HL-60 (cell line): ENCODE data around the gene RUBCN.

Experiments used
- DNase-seq, 2 experiments: peaks; one replicate each; pipeline ENCODE4 v3.0.0-alpha.2; 2010 to 2020; ENCODE audit warnings: low read depth in 1 of 2, low spot score in 1 of 2
- H3K27ac ChIP-seq: fragments of 250-450 bp; sonication (Bioruptor Pico); replicated peaks from 2 replicates; pipeline ENCODE4 v1.5.1; 2020; ENCODE audit warnings: mild to moderate bottlenecking, moderate library complexity
- H3K27me3 ChIP-seq: fragments of 250-450 bp; sonication (Bioruptor Pico); 2 replicates; pipeline ENCODE4 v1.5.1; 2021; ENCODE audit warnings: mild to moderate bottlenecking, moderate library complexity; ENCODE audit not compliant: insufficient read depth, poor library complexity, severe bottlenecking
- H3K4me3 ChIP-seq: replicated peaks from 2 replicates; pipeline ENCODE4 v1.5.1; 2011; ENCODE audit warnings: mild to moderate bottlenecking, control low read depth, low read length; ENCODE audit not compliant: insufficient read depth
- GABPA ChIP-seq: IDR thresholded peaks from 2 replicates; pipeline ENCODE4 v1.6.1; 2012; ENCODE audit warnings: low read depth
- POLR2AphosphoS5 ChIP-seq: IDR thresholded peaks from 2 replicates; pipeline ENCODE4 v1.6.1; 2012; ENCODE audit warnings: low read depth
- SPI1 ChIP-seq: IDR thresholded peaks from 2 replicates; pipeline ENCODE4 v1.6.1; 2012; ENCODE audit warnings: low read depth, mild to moderate bottlenecking, borderline replicate concordance
- TF ChIP-seq, protein P1 (sequence below): IDR thresholded peaks from one replicate; pipeline ENCODE4 v1.5.1; 2011; ENCODE audit warnings: low read length, control low read depth, inconsistent platforms; ENCODE audit not compliant: insufficient read depth
- TF ChIP-seq, protein P2 (sequence below): IDR thresholded peaks from 2 replicates; pipeline ENCODE4 v1.6.1; 2012; ENCODE audit warnings: low read depth; ENCODE audit not compliant: insufficient replicate concordance

Gene RUBCN

DNA sequence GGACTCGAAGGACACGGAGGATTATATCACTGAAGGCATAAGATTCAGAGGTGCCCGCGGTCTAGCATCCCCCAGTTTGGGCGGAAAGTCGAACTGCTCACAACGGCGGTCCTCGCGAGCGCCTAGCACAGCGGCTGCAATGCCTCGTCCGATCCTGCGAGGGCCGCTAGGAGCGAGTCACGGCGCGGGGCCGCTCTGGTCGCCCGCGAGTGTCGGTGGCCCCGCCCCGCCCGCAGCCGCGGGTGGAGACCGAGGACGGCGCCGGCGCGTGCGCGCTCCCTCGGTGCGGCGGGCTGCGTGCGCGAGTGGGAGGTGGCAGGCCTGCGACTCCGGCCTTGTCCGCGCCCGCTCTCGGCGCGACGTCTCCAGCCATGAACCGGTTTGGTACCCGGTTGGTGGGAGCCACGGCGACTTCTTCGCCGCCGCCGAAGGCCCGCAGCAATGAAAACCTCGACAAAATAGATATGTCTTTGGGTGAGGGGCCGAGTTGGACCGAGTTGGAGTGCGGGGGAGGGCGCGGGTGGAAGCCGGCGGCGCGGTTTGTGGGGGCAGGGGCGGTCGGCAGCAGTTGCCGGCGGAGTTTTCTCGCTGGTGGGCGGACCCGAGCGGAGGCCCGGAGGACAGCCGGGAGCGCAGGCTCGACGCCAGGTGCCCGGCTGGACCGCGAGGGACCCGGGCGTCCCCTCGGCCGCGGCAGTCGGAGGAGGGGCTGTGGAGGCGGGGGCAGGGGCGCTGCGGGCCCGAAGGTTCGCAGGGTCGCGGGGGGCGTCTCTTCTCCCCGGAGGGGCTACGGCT, 13.1 kb upstream of the RUBCN start, which contains the start of gene FYTTD1:
FYTTD1 (plus strand) TSS at position 283 of the 795 bp plus-strand sequence; CDS start at position 372, 89 bp downstream.
- TF ChIP-seq SPI1 (no peak), GABPA (no peak), POLR2AphosphoS5 (no peak)
- TF ChIP-seq, protein P1, sequence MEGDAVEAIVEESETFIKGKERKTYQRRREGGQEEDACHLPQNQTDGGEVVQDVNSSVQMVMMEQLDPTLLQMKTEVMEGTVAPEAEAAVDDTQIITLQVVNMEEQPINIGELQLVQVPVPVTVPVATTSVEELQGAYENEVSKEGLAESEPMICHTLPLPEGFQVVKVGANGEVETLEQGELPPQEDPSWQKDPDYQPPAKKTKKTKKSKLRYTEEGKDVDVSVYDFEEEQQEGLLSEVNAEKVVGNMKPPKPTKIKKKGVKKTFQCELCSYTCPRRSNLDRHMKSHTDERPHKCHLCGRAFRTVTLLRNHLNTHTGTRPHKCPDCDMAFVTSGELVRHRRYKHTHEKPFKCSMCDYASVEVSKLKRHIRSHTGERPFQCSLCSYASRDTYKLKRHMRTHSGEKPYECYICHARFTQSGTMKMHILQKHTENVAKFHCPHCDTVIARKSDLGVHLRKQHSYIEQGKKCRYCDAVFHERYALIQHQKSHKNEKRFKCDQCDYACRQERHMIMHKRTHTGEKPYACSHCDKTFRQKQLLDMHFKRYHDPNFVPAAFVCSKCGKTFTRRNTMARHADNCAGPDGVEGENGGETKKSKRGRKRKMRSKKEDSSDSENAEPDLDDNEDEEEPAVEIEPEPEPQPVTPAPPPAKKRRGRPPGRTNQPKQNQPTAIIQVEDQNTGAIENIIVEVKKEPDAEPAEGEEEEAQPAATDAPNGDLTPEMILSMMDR = peak; percentile 16
- TF ChIP-seq, protein P2, sequence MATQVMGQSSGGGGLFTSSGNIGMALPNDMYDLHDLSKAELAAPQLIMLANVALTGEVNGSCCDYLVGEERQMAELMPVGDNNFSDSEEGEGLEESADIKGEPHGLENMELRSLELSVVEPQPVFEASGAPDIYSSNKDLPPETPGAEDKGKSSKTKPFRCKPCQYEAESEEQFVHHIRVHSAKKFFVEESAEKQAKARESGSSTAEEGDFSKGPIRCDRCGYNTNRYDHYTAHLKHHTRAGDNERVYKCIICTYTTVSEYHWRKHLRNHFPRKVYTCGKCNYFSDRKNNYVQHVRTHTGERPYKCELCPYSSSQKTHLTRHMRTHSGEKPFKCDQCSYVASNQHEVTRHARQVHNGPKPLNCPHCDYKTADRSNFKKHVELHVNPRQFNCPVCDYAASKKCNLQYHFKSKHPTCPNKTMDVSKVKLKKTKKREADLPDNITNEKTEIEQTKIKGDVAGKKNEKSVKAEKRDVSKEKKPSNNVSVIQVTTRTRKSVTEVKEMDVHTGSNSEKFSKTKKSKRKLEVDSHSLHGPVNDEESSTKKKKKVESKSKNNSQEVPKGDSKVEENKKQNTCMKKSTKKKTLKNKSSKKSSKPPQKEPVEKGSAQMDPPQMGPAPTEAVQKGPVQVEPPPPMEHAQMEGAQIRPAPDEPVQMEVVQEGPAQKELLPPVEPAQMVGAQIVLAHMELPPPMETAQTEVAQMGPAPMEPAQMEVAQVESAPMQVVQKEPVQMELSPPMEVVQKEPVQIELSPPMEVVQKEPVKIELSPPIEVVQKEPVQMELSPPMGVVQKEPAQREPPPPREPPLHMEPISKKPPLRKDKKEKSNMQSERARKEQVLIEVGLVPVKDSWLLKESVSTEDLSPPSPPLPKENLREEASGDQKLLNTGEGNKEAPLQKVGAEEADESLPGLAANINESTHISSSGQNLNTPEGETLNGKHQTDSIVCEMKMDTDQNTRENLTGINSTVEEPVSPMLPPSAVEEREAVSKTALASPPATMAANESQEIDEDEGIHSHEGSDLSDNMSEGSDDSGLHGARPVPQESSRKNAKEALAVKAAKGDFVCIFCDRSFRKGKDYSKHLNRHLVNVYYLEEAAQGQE = no peak
- Histone ChIP-seq H3K4me3 (peak within 1 kb of the TSS; percentile 67), H3K27me3 (no peaks in the 10 kb centered on the region), H3K27ac (peak within 1 kb of the TSS; percentile 67)
- peak; percentile 57 to 84 for DNase-seq

DNA sequence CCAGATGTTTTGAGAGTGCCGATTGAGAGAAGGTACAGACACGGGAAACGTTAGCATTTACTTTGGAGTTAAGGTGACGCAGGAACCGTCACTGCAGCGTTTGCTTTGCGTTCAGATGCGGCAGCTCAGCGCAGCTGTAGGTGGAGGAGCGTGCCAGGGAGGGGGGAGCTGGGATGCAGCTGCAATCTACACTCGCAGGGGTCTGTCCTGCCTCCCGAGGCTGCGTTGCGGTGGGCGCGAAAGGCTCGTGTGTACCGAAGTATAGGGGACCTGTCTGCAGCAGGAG, 12.6 kb upstream of the RUBCN start:
- Histone ChIP-seq H3K27me3 (no peaks in the 10 kb centered on the region), H3K27ac (peak overlapping the region; percentile 51), H3K4me3 (peak overlapping the region; percentile 67)
- no peak for TF ChIP-seq GABPA
- TF ChIP-seq, protein P1 = no peak
- no peak for TF ChIP-seq POLR2AphosphoS5
- TF ChIP-seq, protein P2 = no peak
- TF ChIP-seq SPI1 = no peak
- no peak for DNase-seq

DNA sequence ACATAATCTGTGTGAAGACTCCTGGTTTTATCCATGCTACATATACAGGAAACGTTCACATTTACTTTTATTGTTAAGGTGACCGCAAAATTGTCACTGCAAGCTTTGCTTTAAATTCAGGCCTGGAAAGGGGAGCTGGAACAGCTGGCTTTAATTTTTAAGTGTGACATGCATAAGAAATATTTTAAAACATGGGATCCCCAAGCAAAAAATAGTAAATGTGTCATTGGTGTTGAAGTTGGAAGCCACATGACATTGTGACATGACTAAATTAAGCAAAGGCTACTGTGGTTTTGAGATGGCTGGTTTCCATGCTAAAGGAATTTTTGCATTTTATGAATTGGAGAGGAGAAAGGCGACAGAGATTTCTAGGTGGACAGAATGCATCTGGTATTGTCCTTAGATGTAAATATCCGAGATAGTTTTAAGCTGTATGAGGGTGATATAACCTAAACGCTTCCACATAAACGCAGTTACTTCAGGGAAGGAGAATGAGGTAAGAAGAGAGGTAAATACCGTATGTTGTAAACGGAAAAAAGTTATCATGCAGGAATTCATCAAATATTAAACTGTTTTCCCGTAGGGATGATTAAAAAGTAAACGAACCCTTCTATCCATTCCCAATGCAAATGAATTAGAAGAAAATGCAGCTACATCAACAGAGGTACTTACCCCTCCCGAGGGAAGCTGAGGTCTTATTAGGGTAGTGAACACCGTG, 12.1 kb upstream of the RUBCN start:
- Histone ChIP-seq H3K27me3 (no peaks in the 10 kb centered on the region), H3K27ac (peak overlapping the region; percentile 51), H3K4me3 (peak overlapping the region; percentile 67; the same call in 1 of the 2 replicates)
- DNase-seq = no peak
- TF ChIP-seq, protein P2 = no peak
- no peak for TF ChIP-seq GABPA
